Measurements from ENCODE around the gene STK11IP.

Gene STK11IP

DNA sequence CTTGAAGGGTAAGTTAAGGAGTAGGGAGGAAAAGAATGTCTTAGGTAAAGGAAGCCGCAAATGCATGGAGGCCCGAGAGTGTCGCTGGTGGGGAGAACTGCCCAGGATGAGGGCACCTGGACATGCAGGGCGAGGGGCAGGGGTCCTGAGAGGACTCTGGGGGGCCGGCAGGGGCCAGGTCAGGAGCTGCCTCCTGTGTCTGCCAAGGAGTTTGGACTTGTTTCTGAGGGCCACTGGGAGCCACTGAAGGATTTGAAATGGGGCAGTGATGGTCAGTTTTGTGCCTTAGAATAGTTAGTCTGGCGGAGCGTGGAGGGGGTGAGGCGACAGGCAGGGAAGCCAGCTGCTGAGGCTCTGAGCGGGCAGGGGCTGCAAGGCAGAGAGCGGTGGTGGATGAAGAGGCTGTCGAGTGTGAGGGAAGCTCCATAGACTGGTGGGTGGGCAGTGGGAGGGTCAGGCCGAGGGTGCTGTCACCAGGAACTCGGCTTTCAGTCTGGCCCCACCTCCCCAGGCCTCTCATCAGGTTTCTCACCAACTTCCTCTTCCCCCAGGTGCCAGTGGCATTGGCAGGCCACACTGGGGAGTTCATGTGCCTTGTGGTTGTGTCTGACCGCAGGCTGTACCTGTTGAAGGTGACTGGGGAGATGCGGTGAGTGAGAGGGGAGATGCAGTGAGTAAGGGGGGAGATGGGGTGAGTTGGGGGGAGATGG, 15.1 kb downstream of the STK11IP start:
- no peaks in the 10 kb centered on the region for H3K4me1 ChIP-seq
- peaks cover 10% of the 10 kb centered on the region for H3K36me3 ChIP-seq
- TF ChIP-seq, protein P1, sequence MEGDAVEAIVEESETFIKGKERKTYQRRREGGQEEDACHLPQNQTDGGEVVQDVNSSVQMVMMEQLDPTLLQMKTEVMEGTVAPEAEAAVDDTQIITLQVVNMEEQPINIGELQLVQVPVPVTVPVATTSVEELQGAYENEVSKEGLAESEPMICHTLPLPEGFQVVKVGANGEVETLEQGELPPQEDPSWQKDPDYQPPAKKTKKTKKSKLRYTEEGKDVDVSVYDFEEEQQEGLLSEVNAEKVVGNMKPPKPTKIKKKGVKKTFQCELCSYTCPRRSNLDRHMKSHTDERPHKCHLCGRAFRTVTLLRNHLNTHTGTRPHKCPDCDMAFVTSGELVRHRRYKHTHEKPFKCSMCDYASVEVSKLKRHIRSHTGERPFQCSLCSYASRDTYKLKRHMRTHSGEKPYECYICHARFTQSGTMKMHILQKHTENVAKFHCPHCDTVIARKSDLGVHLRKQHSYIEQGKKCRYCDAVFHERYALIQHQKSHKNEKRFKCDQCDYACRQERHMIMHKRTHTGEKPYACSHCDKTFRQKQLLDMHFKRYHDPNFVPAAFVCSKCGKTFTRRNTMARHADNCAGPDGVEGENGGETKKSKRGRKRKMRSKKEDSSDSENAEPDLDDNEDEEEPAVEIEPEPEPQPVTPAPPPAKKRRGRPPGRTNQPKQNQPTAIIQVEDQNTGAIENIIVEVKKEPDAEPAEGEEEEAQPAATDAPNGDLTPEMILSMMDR (IDR thresholded peaks at IDR 0.05; ENCODE audit: low read depth, low read length) = no peak
- DNase-seq = no peak
- H3K9me3 ChIP-seq = no peaks in the 10 kb centered on the region
- H3K4me3 ChIP-seq (ENCODE audit: low read depth, low read length) = no peak overlapping the region
- no peaks in the 10 kb centered on the region for H3K27me3 ChIP-seq

- H3K27me3 ChIP-seq = no peaks in the 10 kb centered on the region
- no peaks in the 10 kb centered on the region for H3K9me3 ChIP-seq
- peaks cover 10% of the 10 kb centered on the region for H3K36me3 ChIP-seq
- no peak for DNase-seq
- TF ChIP-seq, protein P1 (IDR thresholded peaks at IDR 0.05; ENCODE audit: low read depth, low read length) = no peak
- H3K4me3 ChIP-seq (ENCODE audit: low read depth, low read length) = no peak overlapping the region
- H3K4me1 ChIP-seq = no peaks in the 10 kb centered on the region
These were observed 15.9 kb downstream of the STK11IP start for GRCh38 chr2:219613461-219614070.

- H3K27me3 ChIP-seq = no peaks in the 10 kb centered on the region
- no peaks in the 10 kb centered on the region for H3K4me1 ChIP-seq
- DNase-seq = no peak
- no peak overlapping the region for H3K4me3 ChIP-seq (ENCODE audit: low read depth, low read length)
- peaks cover 5% of the 10 kb centered on the region for H3K36me3 ChIP-seq
- H3K9me3 ChIP-seq = no peaks in the 10 kb centered on the region
- TF ChIP-seq, protein P1 (IDR thresholded peaks at IDR 0.05; ENCODE audit: low read depth, low read length) = no peak
These were observed 16.6 kb downstream of the STK11IP start for GRCh38 chr2:219614076-219614860.

GRCh38 chr2:219615036-219615435, 17.4 kb downstream of the STK11IP start:
- DNase-seq = no peak
- Histone ChIP-seq H3K9me3 (no peaks in the 10 kb centered on the region), H3K27me3 (no peaks in the 10 kb centered on the region), H3K36me3 (peaks cover 5% of the 10 kb centered on the region), H3K4me3 (ENCODE audit: low read depth, low read length) (no peak overlapping the region), H3K4me1 (no peaks in the 10 kb centered on the region)
- TF ChIP-seq, protein P1 (IDR thresholded peaks at IDR 0.05; ENCODE audit: low read depth, low read length) = no peak

GRCh38 chr2:219615894-219616293, 18.2 kb downstream of the STK11IP start:
- TF ChIP-seq, protein P1 (IDR thresholded peaks at IDR 0.05; ENCODE audit: low read depth, low read length) = no peak
- no peak overlapping the region for H3K4me3 ChIP-seq (ENCODE audit: low read depth, low read length)
- H3K27me3 ChIP-seq = no peaks in the 10 kb centered on the region
- peaks cover 5% of the 10 kb centered on the region for H3K36me3 ChIP-seq
- no peak for DNase-seq
- H3K4me1 ChIP-seq = no peaks in the 10 kb centered on the region
- no peaks in the 10 kb centered on the region for H3K9me3 ChIP-seq

Data from BE2C (cell line).